Fibroblast of skin of abdomen (primary cell): ENCODE data around the gene RBM33.

Experiments
- DNase-seq: peaks from one replicate; pipeline ENCODE4 v3.0.0-alpha.2; 2013

Gene RBM33

GRCh38 chr7:155728116-155728515 lies 83.7 kb downstream of the RBM33 start:
- no peak for DNase-seq

GRCh38 chr7:155729847-155730246 lies 85.4 kb downstream of the RBM33 start:
- peak; percentile 62 for DNase-seq

- DNase-seq: no peak
Observed at GRCh38 chr7:155731380-155731779, 86.9 kb downstream of the RBM33 start.

- no peak for DNase-seq
Observed at GRCh38 chr7:155731871-155732270, 87.4 kb downstream of the RBM33 start.

- DNase-seq: no peak
Observed at GRCh38 chr7:155732286-155732685, 87.8 kb downstream of the RBM33 start.

DNA sequence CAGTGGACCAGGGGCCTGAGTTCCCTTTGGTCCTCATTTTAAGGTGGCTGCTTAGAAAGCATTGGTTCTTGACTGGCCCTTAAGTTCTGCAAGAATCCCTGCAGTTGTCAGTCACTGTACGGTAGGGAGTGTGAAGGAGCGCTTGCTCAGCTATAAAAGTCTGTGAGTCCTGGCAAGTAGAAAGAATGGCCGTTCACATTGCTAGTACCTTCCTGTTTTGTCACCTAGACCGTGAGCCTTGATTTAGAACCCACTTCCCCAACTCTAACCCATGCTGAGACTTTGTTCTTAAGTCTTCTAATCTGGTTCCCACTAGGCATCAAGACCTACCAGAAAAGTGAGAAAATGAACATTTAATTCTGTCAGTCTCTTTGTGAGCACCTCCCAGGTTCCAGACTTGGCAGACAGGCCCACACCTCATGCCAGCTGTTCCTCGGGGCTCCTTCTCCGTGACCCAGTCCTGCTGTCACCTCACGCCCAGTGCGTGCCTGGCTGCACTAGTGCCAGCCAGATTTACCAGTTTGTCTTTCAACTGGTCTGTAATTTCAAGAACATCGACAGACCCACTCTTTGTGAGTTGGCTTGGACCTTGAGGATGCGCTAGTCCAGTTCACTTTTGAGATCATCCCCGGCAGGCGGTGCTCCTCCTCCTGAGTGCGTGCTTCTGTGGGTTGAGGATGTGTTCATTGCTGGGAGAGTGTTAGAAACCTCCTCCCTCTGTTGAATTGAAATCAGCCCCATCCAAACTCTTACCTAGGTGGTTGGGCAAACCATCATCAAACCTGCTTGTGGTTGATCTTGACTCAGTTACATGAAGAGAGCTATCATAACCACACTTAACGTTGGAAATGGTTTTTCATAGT lies 89.4 kb downstream of the RBM33 start:
- DNase-seq: no peak

- DNase-seq: no peak
Observed at GRCh38 chr7:155734445-155734809, 90.0 kb downstream of the RBM33 start.

GRCh38 chr7:155735442-155736115 lies 91.1 kb downstream of the RBM33 start:
- DNase-seq: no peak

GRCh38 chr7:155737590-155737989 lies 93.1 kb downstream of the RBM33 start:
- no peak for DNase-seq

GRCh38 chr7:155738104-155738503 lies 93.6 kb downstream of the RBM33 start:
- DNase-seq: no peak

- DNase-seq: peak; percentile 72
Observed at GRCh38 chr7:155738652-155739537, 94.4 kb downstream of the RBM33 start.

DNA sequence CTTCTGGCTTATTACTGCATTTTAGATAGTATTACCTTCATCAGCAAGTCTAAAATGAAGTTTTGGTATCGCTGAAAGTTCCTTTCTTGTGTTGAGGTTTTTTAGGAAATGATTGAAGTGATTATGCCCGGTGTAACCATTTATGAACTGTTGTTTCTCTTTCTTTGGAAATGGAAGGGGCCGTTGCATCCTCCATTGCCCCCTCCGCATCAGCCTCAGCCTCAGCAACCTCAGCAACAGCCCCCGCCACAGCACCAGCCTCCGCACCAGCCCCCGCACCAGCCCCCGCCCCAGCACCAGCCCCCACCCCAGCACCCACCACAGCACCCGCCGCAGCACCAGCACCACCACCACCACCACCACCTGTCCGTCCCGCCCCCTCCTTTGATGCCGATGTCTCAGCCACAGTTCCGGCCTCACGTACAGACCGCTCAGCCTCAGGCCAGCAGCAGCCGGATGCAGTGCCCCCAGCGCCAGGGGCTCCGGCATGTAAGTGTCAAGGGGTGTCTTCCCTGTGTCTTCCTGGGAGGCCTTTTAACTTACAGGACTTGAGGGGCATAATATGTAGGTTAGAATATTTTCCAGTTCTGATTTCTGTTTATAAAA lies 95.2 kb downstream of the RBM33 start:
- DNase-seq: no peak

- no peak for DNase-seq
Observed at GRCh38 chr7:155741082-155741481, 96.6 kb downstream of the RBM33 start.

GRCh38 chr7:155741805-155742204 lies 97.3 kb downstream of the RBM33 start:
- DNase-seq: no peak

DNA sequence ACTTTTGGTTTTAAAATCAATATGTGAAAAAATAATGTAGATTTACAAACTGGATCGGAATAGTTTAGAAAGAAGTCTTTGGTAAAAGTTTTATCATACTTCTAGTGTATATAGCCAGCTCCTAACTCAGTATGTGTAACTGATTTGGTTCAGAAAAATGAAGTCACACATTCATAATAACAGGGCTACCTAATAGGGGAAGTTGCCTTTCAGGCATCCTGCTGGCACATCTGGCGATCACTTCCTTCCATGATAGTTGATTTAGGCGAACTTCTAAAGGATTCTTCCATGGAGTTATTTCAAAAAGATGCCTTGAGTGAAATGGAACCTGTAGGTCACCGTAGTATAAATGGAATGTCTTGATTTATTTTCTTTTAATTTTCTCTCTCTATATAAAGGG lies 98.7 kb downstream of the RBM33 start:
- DNase-seq: no peak

- DNase-seq: no peak
Observed at GRCh38 chr7:155744971-155745683, 100.7 kb downstream of the RBM33 start.

GRCh38 chr7:155745737-155746136 lies 101.3 kb downstream of the RBM33 start:
- no peak for DNase-seq

DNA sequence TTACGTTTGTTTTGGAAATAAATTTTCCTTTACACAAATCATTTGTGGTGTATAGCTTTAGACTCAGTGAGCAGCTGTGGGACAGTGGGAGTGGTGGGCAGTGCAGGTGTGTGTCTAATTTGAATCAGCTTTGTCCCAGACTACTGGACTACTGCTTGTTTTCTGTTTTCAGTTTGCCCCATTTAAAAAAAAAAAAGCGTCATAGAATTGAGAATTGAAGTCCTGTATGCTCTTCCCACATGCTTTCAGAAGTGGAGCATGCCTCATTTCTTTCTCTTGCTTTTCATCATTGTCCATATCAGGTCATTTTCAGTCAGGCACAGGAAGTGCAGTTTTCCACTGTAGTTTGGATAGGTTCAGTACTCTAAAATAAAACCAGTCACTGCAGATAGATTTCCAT lies 101.7 kb downstream of the RBM33 start:
- no peak for DNase-seq

DNA sequence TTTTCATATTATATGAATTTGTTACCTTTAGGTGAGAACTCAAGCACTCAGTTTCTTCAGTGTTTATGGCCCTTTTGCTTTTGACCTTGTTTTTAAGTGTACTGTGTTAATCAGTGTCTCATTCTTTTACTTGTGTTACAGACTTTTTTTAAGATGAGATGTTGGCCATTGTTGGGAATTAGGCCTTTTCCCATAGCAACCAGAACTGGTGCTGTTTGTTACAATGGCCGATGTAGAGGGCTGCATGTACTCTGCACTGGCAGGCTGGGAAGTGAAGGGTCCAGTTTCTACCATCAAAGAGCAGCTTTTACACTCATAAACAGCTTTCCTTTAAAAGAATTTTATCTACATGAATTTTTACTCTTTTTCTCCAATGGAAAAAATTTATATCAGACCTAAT lies 102.7 kb downstream of the RBM33 start:
- no peak for DNase-seq

DNA sequence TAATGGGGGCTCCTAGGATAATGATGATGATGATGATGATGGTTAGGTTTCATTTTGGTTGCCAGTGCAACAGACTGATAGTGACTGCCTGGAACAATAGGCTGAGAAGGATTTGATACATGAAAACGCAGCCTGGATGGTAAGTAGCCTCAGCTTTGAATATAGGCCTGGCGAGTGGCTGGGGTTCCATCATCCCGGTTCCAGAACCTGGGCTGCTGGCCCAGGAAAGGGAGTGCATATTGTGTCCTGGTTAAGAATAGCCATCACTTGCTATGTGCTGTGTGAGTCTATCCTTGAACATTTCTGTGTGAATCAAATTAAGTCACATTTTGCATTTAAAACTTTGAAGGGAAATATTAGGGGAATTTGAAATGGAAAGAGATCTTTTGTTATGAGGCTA lies 105.1 kb downstream of the RBM33 start:
- no peak for DNase-seq

DNA sequence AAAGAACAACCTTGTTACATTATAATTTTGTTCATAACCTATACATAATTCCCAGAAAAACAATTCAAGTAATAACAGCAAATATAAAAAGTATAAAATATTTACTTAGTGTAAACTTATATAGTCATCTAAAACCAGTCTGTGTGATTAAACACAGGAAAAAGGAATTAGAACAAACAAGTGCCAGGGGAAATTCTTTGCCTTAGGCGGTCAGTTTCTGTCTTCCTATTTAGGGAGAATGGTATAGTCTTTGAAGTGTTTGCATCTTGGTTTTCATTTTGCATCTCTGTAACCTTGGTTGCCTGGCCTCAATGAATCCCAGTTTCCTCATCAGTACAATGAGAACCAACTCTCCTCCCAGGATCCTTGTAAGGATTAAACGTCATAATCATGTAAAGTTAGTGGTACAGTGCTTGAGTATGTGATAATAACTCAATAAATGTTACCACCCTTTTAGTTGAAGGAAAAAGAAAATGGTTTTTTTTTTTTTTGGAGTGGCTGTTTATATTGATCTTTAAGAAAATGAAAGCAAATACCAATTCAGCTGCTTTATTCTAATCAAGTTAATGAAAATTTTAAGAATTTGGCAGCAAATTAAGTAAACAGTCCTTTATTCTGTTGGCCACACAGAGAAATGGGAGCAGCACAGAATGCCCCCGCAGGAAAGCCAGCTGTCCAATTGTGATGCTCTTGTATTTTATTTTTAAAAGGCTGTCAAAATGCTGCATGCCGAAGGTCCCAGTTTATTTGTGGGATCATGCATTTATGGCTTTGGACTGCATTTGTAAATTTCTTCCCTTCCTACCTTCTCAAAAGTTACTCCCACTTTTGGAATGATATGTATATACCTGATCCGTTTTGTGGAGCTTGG lies 106.0 kb downstream of the RBM33 start:
- DNase-seq: no peak
